BLaER1 treated with 17β-estradiol and CSF1 and Interleukin-3, amounts not matched to agents 10 nM and 100 nM (cell line): ENCODE results near the gene TNS1.
A peak's percentile ranks its signal among the peaks of the same experiment; 100 is the strongest.

Experiments used
- H3K27ac ChIP-seq, 11 experiments: shearing (Covaris generic); formaldehyde crosslinking; 2 replicates each; pipeline ENCODE4 v1.8.1; 2022
- H3K27me3 ChIP-seq, 11 experiments: shearing (Covaris generic); formaldehyde crosslinking; 2 replicates each; pipeline ENCODE4 v1.8.1; 2022
- H3K36me3 ChIP-seq, 11 experiments: shearing (Covaris generic); formaldehyde crosslinking; 2 replicates each; pipeline ENCODE4 v1.8.1; 2022
- H3K4me1 ChIP-seq, 10 experiments: shearing (Covaris generic); formaldehyde crosslinking; 2 replicates each; pipeline ENCODE4 v1.8.1; 2022
- H3K4me2 ChIP-seq, 11 experiments: shearing (Covaris generic); formaldehyde crosslinking; 2 replicates each; pipeline ENCODE4 v1.8.1; 2022
- H3K4me3 ChIP-seq, 10 experiments: shearing (Covaris generic); formaldehyde crosslinking; 2 replicates each; pipeline ENCODE4 v1.8.1; 2022
- H3K9ac ChIP-seq, 11 experiments: shearing (Covaris generic); formaldehyde crosslinking; 2 replicates each; pipeline ENCODE4 v1.8.1; 2022
- H3K9me3 ChIP-seq, 11 experiments: shearing (Covaris generic); formaldehyde crosslinking; replicated peaks in 1 of 11; 2 replicates each; pipeline ENCODE4 v1.8.1; 2022
- H4K20me1 ChIP-seq, 11 experiments: shearing (Covaris generic); formaldehyde crosslinking; 2 replicates each; pipeline ENCODE4 v1.8.1; 2022
- Cebpa-rat ChIP-seq, 11 experiments: shearing (Covaris generic); IDR thresholded peaks; 2 replicates each; pipeline ENCODE4 v1.8.1; 2022

TNS1 gene

GRCh38 chr2:217798191-217798590 lies 204.6 kb downstream of the TNS1 start:
- no peak for TF ChIP-seq Cebpa-rat (IDR thresholded peaks at IDR 0.05)
- H4K20me1 ChIP-seq, result peaks cover 0 to 17% (median 0%) of the 10 kb centered on the region in 11 experiments; a peak in 4 of 22 replicates
- H3K4me1 ChIP-seq, result peaks cover 29 to 36% (median 34%) of the 10 kb centered on the region in 10 experiments
- H3K9me3 ChIP-seq, result no peaks in the 10 kb centered on the region
- H3K4me3 ChIP-seq, result no peak overlapping the region
- H3K27ac ChIP-seq, result peak overlapping the region in 6 of 11 experiments; percentile 46 to 78 (median 64); a peak in 8 of 22 replicates
- 0 out of 22 replicates have a peak overlapping the region, but pooled peaks of 1 of the 11 experiments have one; percentile 35 for H3K9ac ChIP-seq
- H3K36me3 ChIP-seq, result peaks cover 0 to 14% (median 0%) of the 10 kb centered on the region in 11 experiments; a peak in 4 of 22 replicates
- H3K4me2 ChIP-seq, result peak overlapping the region; percentile 57 to 80 (median 67); a peak in 21 of 22 replicates
- H3K27me3 ChIP-seq, result no peaks in the 10 kb centered on the region

GRCh38 chr2:217797661-217798069 lies 205.1 kb downstream of the TNS1 start:
- H3K4me1 ChIP-seq, result peaks cover 29 to 36% (median 34%) of the 10 kb centered on the region in 10 experiments
- peak overlapping the region; percentile 10 to 80 (median 67); a peak in 15 of 22 replicates for H3K4me2 ChIP-seq
- peaks cover 0 to 11% (median 0%) of the 10 kb centered on the region in 11 experiments; a peak in 4 of 22 replicates for H4K20me1 ChIP-seq
- H3K9me3 ChIP-seq, result no peaks in the 10 kb centered on the region
- no peak for TF ChIP-seq Cebpa-rat (IDR thresholded peaks at IDR 0.05)
- no peak overlapping the region; a peak in 1 of 22 replicates for H3K9ac ChIP-seq
- peak overlapping the region in 1 of 11 experiments; percentile 64; a peak in 2 of 22 replicates for H3K27ac ChIP-seq
- H3K27me3 ChIP-seq, result no peaks in the 10 kb centered on the region
- peaks cover 0 to 9% (median 0%) of the 10 kb centered on the region in 11 experiments; a peak in 1 of 22 replicates for H3K36me3 ChIP-seq
- H3K4me3 ChIP-seq, result no peak overlapping the region

DNA sequence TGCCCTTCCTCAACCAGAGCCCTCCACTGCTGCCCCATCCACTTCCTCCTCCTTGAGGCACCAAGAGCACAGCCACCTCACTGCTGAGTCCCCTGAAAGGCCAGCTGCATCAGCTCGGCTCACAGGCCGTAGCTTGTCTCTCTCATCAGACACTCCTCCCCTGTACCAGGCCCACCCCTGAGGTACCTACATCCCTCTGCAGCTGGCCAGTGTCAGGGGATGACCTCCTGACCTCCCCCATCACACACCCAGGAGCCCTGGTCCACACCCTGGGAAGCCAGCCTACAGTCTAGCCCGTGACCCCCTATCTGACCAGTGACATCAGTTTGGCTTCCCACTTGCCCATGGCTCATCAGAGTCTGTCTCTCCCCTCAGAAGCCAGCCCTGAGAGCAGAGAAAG lies 205.6 kb downstream of the TNS1 start:
- Histone ChIP-seq H4K20me1 (peaks cover 0 to 10% (median 0%) of the 10 kb centered on the region in 11 experiments; a peak in 4 of 22 replicates), H3K4me2 (peak overlapping the region in 7 of 11 experiments; percentile 4 to 80 (median 15); a peak in 11 of 22 replicates), H3K36me3 (peaks cover 0 to 6% (median 0%) of the 10 kb centered on the region in 11 experiments; a peak in 1 of 22 replicates), H3K9ac (no peak overlapping the region; a peak in 1 of 22 replicates), H3K27me3 (no peaks in the 10 kb centered on the region), H3K4me3 (no peak overlapping the region), H3K4me1 (peaks cover 29 to 36% (median 34%) of the 10 kb centered on the region in 10 experiments), H3K27ac (peak overlapping the region in 1 of 11 experiments; percentile 64; a peak in 3 of 22 replicates), H3K9me3 (no peaks in the 10 kb centered on the region)
- TF ChIP-seq Cebpa-rat (IDR thresholded peaks at IDR 0.05), result no peak

GRCh38 chr2:217795706-217796465 lies 206.9 kb downstream of the TNS1 start:
- no peaks in the 10 kb centered on the region; a peak in 2 of 22 replicates for H4K20me1 ChIP-seq
- H3K36me3 ChIP-seq, result no peaks in the 10 kb centered on the region
- no peak overlapping the region for H3K27ac ChIP-seq
- H3K4me1 ChIP-seq, result peaks cover 31 to 48% (median 39%) of the 10 kb centered on the region in 10 experiments
- H3K27me3 ChIP-seq, result no peaks in the 10 kb centered on the region
- H3K9ac ChIP-seq, result no peak overlapping the region
- H3K9me3 ChIP-seq, result peaks cover 0 to 7% (median 0%) of the 10 kb centered on the region in 11 experiments; a peak in 4 of 22 replicates
- no peak overlapping the region for H3K4me2 ChIP-seq
- H3K4me3 ChIP-seq, result no peak overlapping the region
- no peak for TF ChIP-seq Cebpa-rat (IDR thresholded peaks at IDR 0.05)

DNA sequence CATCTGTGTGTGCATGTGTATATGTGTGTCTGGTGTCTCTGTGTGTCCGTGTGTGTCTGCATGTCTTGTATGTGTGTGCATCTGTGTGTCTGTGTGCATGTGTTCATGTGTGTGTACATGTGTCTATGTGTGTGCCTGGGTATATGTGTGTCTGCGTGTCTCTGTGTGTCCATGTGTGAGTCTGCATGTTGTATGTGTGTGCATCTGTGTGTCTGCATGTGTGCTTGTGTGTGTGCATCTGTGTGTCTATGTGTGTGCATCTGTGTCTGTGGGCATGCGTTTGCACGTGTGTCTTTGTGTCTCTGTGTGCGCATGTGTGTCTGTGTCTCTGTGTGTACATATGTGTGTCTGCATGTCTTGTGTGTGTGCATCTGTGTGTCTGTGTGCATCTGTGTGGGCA lies 207.7 kb downstream of the TNS1 start:
- Histone ChIP-seq H3K27ac (no peak overlapping the region), H3K4me3 (no peak overlapping the region)
- TF ChIP-seq Cebpa-rat (IDR thresholded peaks at IDR 0.05), result no peak

DNA sequence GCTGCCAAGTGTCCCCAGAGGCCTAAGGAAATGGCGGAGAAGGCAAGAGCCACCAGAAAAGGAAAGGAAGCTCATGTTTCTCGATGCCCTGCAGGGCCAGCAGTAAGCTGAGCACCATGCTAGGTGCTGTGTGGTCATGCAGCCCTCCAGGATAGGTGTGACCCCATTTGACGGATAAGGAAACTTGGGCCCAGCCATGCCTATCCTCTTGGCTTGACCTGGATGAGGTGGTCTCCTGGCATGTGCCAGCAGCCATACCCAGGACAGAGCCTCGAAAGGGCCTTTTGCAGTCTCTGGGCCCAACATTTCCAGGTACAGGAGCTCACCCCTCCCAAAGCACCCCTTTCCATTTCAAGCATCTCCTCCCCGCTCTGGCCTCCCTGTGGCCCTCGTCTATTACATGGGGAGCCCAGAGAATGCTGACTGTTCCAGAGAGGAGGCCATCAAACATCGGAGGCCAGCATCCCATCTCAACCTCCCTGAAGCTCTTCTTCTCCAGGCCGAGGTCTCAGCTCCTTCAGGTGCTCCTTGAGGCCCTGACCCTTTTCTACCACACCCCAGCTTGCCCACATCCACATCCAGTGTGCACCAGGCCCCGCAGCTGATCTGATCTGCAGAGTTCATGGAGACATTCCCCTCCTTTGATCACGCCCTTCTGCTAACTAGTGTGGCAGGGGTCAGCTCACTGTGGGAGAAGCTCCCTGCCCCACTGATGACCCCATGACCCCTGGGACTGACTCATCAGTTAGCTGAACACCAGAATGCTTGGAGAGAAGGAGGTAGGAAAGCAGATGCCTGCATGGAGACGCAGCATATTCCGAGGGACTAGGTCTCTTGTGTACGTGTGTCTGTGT lies 208.4 kb downstream of the TNS1 start:
- H3K4me3 ChIP-seq, result no peak overlapping the region
- H3K4me2 ChIP-seq, result no peak overlapping the region
- TF ChIP-seq Cebpa-rat (IDR thresholded peaks at IDR 0.05), result no peak
- H3K9ac ChIP-seq, result no peak overlapping the region
- H3K9me3 ChIP-seq, result peaks cover 0 to 7% (median 0%) of the 10 kb centered on the region in 11 experiments; a peak in 4 of 22 replicates
- no peak overlapping the region for H3K27ac ChIP-seq
- H4K20me1 ChIP-seq, result no peaks in the 10 kb centered on the region; a peak in 2 of 22 replicates
- H3K4me1 ChIP-seq, result peaks cover 43 to 59% (median 48%) of the 10 kb centered on the region in 10 experiments
- H3K36me3 ChIP-seq, result no peaks in the 10 kb centered on the region
- H3K27me3 ChIP-seq, result no peaks in the 10 kb centered on the region

More for the DNA sequence above, 207.7 kb downstream of the TNS1 start:
- no peak overlapping the region for H3K9ac ChIP-seq
- H4K20me1 ChIP-seq, result no peaks in the 10 kb centered on the region; a peak in 2 of 22 replicates
- no peak overlapping the region for H3K4me2 ChIP-seq
- peaks cover 39 to 56% (median 47%) of the 10 kb centered on the region in 10 experiments for H3K4me1 ChIP-seq
- no peaks in the 10 kb centered on the region for H3K27me3 ChIP-seq
- H3K36me3 ChIP-seq, result no peaks in the 10 kb centered on the region
- peaks cover 0 to 7% (median 0%) of the 10 kb centered on the region in 11 experiments; a peak in 4 of 22 replicates for H3K9me3 ChIP-seq

GRCh38 chr2:217793566-217794132 lies 209.1 kb downstream of the TNS1 start:
- Histone ChIP-seq H3K4me1 (peaks cover 41 to 59% (median 47%) of the 10 kb centered on the region in 10 experiments), H3K4me3 (no peak overlapping the region), H3K4me2 (no peak overlapping the region), H3K36me3 (no peaks in the 10 kb centered on the region), H3K9ac (no peak overlapping the region), H4K20me1 (no peaks in the 10 kb centered on the region; a peak in 2 of 22 replicates), H3K27ac (no peak overlapping the region), H3K9me3 (peaks cover 0 to 7% (median 0%) of the 10 kb centered on the region in 11 experiments; a peak in 4 of 22 replicates), H3K27me3 (no peaks in the 10 kb centered on the region)
- no peak for TF ChIP-seq Cebpa-rat (IDR thresholded peaks at IDR 0.05)
